WTC11 (cell line): ENCODE data around the gene RNF152.

Experiments used
- CTCF ChIP-seq: fragments of 200-600 bp; IDR thresholded peaks from 2 replicates; pipeline ENCODE4 v1.8.0; 2022; ENCODE audit warnings: antibody characterized with exemption
- TEAD4 ChIP-seq: sonication (generic); formaldehyde crosslinking; IDR thresholded peaks from 2 replicates; pipeline ENCODE4 v1.8.0; 2022; ENCODE audit warnings: mild to moderate bottlenecking, missing genetic modification reagents

GRCh38 chr18:61770279-61770678 lies 122.5 kb downstream of the RNF152 start:
- TF ChIP-seq TEAD4 (no peak), CTCF (no peak)
